Activated T-helper 1 cell treated with anti-CD3 and anti-CD28 coated beads, Interleukin-12 subunit alpha, Interleukin-12 subunit beta, Interleukin-2, Interleukin-4 antibody, amounts not matched to agents 30 ng/mL and 10 ng/mL and 1 ng/mL, durations not matched to agents 14 hours and 24 hours and 36 hours (primary cell): Measurements from ENCODE around the gene C3. TPM values are rescaled to one million over a fixed set of nuclear protein-coding genes. Genes with fewer than 3 reads are reported as not detected.
"Not testable (repeated sequence)": the region's sequence is repeated elsewhere in the genome, so short reads cannot be mapped to it uniquely, and the experiment has no call there.

Experiments
- DNase-seq: peaks from one replicate; pipeline ENCODE4 v3.0.0; 2021; ENCODE audit warnings: low spot score
- H3K27ac Mint-ChIP-seq: one replicate; pipeline ENCODE4 v1.8.0; 2021; ENCODE audit warnings: mild to moderate bottlenecking, mixed read lengths
- H3K27me3 Mint-ChIP-seq: one replicate; pipeline ENCODE4 v1.8.0; 2022; ENCODE audit warnings: mild to moderate bottlenecking, moderate library complexity, mixed read lengths; ENCODE audit not compliant: insufficient read depth
- H3K36me3 Mint-ChIP-seq: one replicate; pipeline ENCODE4 v1.8.0; 2021; ENCODE audit warnings: low read depth, mixed read lengths
- H3K4me1 Mint-ChIP-seq: one replicate; pipeline ENCODE4 v1.8.0; 2021; ENCODE audit warnings: low read depth, mixed read lengths
- H3K4me3 Mint-ChIP-seq: one replicate; pipeline ENCODE4 v1.8.0; 2021; ENCODE audit warnings: mild to moderate bottlenecking, moderate library complexity, mixed read lengths
- H3K9me3 Mint-ChIP-seq: one replicate; pipeline ENCODE4 v1.8.0; 2021; ENCODE audit warnings: mixed read lengths
- intact Hi-C: fragments of 100-400 bp; cut with micrococcal nuclease; formaldehyde crosslinking; loops from one replicate; pipeline ENCODE4 v1.15.1; 2024
- total RNA-seq: library from RNA; stranded (reverse); gene quantifications from 2 replicates; pipeline ENCODE4 v1.2.3, GENCODE V29; 2022

The C3 gene
- total RNA-seq, 1 donor from 2014 or later = 6.1 TPM

GRCh38 chr19:6754653-6755463 is 34.4 kb upstream of the C3 start:
- Mint-ChIP-seq H3K27ac (no peak overlapping the region), H3K4me1 (peaks cover 19% of the 10 kb centered on the region), H3K27me3 (no peaks in the 10 kb centered on the region), H3K36me3 (peaks cover 24% of the 10 kb centered on the region), H3K4me3 (no peak overlapping the region), H3K9me3 (no peaks in the 10 kb centered on the region)
- no peak for DNase-seq
- intact Hi-C loops = no loop called here

GRCh38 chr19:6754136-6754535 is 33.7 kb upstream of the C3 start:
- H3K9me3 Mint-ChIP-seq = no peaks in the 10 kb centered on the region

GRCh38 chr19:6753178-6754031 is 33.0 kb upstream of the C3 start:
- peaks cover 25% of the 10 kb centered on the region for H3K36me3 Mint-ChIP-seq
- H3K27ac Mint-ChIP-seq = peak overlapping the region; percentile 88
- no peaks in the 10 kb centered on the region for H3K9me3 Mint-ChIP-seq
- no peaks in the 10 kb centered on the region for H3K27me3 Mint-ChIP-seq
- peaks cover 19% of the 10 kb centered on the region for H3K4me1 Mint-ChIP-seq
- intact Hi-C loops = loop anchor here (1.0 kb wide), 7 partner anchors 14 to 237 kb away; partner anchors contain the start of genes GPR108, SH2D3A and VAV1
- DNase-seq = peak; percentile 76
- peak overlapping the region; percentile 75 for H3K4me3 Mint-ChIP-seq

More at GRCh38 chr19:6754136-6754535, 33.7 kb upstream of the C3 start:
- intact Hi-C loops = no loop called here
- Mint-ChIP-seq H3K4me3 (no peak overlapping the region), H3K4me1 (peaks cover 19% of the 10 kb centered on the region), H3K27ac (no peak overlapping the region), H3K27me3 (no peaks in the 10 kb centered on the region), H3K36me3 (peaks cover 25% of the 10 kb centered on the region)
- DNase-seq = no peak

- peaks cover 24% of the 10 kb centered on the region for H3K36me3 Mint-ChIP-seq
- H3K4me3 Mint-ChIP-seq = no peak overlapping the region
- no peaks in the 10 kb centered on the region for H3K27me3 Mint-ChIP-seq
- peak overlapping the region; percentile 88 for H3K27ac Mint-ChIP-seq
- intact Hi-C loops = loop anchor here (1.0 kb wide), 7 partner anchors 15 to 236 kb away; partner anchors contain the start of genes GPR108, SH2D3A and VAV1
- peaks cover 13% of the 10 kb centered on the region for H3K4me1 Mint-ChIP-seq
- DNase-seq = no peak
- H3K9me3 Mint-ChIP-seq = no peaks in the 10 kb centered on the region
Observed at GRCh38 chr19:6752256-6753177, 32.1 kb upstream of the C3 start.

GRCh38 chr19:6751189-6751588 is 30.7 kb upstream of the C3 start:
- no peak overlapping the region for H3K27ac Mint-ChIP-seq
- H3K36me3 Mint-ChIP-seq = peaks cover 33% of the 10 kb centered on the region
- intact Hi-C loops = no loop called here
- DNase-seq = no peak
- H3K27me3 Mint-ChIP-seq = no peaks in the 10 kb centered on the region
- H3K4me3 Mint-ChIP-seq = no peak overlapping the region
- H3K4me1 Mint-ChIP-seq = peaks cover 11% of the 10 kb centered on the region
- H3K9me3 Mint-ChIP-seq = no peaks in the 10 kb centered on the region

GRCh38 chr19:6750062-6750461 is 29.6 kb upstream of the C3 start:
- Mint-ChIP-seq H3K9me3 (no peaks in the 10 kb centered on the region), H3K27ac (peak overlapping the region; percentile 84), H3K36me3 (peaks cover 38% of the 10 kb centered on the region), H3K4me1 (peaks cover 11% of the 10 kb centered on the region), H3K4me3 (no peak overlapping the region), H3K27me3 (no peaks in the 10 kb centered on the region)
- intact Hi-C loops = no loop called here
- DNase-seq = no peak

- H3K27me3 Mint-ChIP-seq, H3K27ac Mint-ChIP-seq, DNase-seq, H3K9me3 Mint-ChIP-seq, intact Hi-C loops, H3K4me1 Mint-ChIP-seq, H3K4me3 Mint-ChIP-seq: not testable (repeated sequence)
- H3K36me3 Mint-ChIP-seq = peaks cover 46% of the 10 kb centered on the region
Observed at GRCh38 chr19:6748543-6748942, 28.1 kb upstream of the C3 start.

GRCh38 chr19:6745965-6746364 is 25.5 kb upstream of the C3 start:
- Mint-ChIP-seq H3K4me3 (no peak overlapping the region), H3K9me3 (no peaks in the 10 kb centered on the region), H3K36me3 (peaks cover 47% of the 10 kb centered on the region), H3K27me3 (no peaks in the 10 kb centered on the region), H3K27ac (no peak overlapping the region), H3K4me1 (peaks cover 9% of the 10 kb centered on the region)
- intact Hi-C loops = no loop called here
- DNase-seq = no peak

GRCh38 chr19:6744381-6745301 is 24.2 kb upstream of the C3 start:
- H3K4me1 Mint-ChIP-seq = peaks cover 12% of the 10 kb centered on the region

GRCh38 chr19:6743714-6744380 is 23.4 kb upstream of the C3 start:
- intact Hi-C loops = no loop called here
- Mint-ChIP-seq H3K36me3 (peaks cover 39% of the 10 kb centered on the region), H3K27me3 (no peaks in the 10 kb centered on the region), H3K9me3 (no peaks in the 10 kb centered on the region), H3K27ac (peak overlapping the region; percentile 14), H3K4me1 (peaks cover 18% of the 10 kb centered on the region), H3K4me3 (no peak overlapping the region)
- no peak for DNase-seq

More at GRCh38 chr19:6744381-6745301, 24.2 kb upstream of the C3 start:
- DNase-seq = no peak
- H3K9me3 Mint-ChIP-seq = no peaks in the 10 kb centered on the region
- H3K27ac Mint-ChIP-seq = no peak overlapping the region
- H3K36me3 Mint-ChIP-seq = peaks cover 44% of the 10 kb centered on the region
- intact Hi-C loops = no loop called here
- H3K27me3 Mint-ChIP-seq = no peaks in the 10 kb centered on the region
- H3K4me3 Mint-ChIP-seq = no peak overlapping the region

GRCh38 chr19:6743066-6743465 is 22.6 kb upstream of the C3 start:
- no peaks in the 10 kb centered on the region for H3K27me3 Mint-ChIP-seq
- no peak for DNase-seq
- peaks cover 26% of the 10 kb centered on the region for H3K4me1 Mint-ChIP-seq
- no peak overlapping the region for H3K27ac Mint-ChIP-seq
- H3K4me3 Mint-ChIP-seq = peak overlapping the region; percentile 7
- no peaks in the 10 kb centered on the region for H3K9me3 Mint-ChIP-seq
- H3K36me3 Mint-ChIP-seq = peaks cover 35% of the 10 kb centered on the region
- intact Hi-C loops = no loop called here
